B cell (primary cell): ENCODE data around the gene L2HGDH.

ENCODE experiments used
- EZH2 ChIP-seq: IDR thresholded peaks from 2 replicates; pipeline ENCODE4 v1.6.1; 2012; ENCODE audit warnings: borderline replicate concordance, low read depth, mild to moderate bottlenecking, moderate library complexity, low read length; ENCODE audit not compliant: insufficient read depth, poor library complexity, severe bottlenecking
- TF ChIP-seq, protein P1 (sequence below): fragments of 200-600 bp; IDR thresholded peaks from one replicate; pipeline ENCODE4 v1.8.0; 2022; ENCODE audit warnings: antibody characterized with exemption, mild to moderate bottlenecking

DNA sequence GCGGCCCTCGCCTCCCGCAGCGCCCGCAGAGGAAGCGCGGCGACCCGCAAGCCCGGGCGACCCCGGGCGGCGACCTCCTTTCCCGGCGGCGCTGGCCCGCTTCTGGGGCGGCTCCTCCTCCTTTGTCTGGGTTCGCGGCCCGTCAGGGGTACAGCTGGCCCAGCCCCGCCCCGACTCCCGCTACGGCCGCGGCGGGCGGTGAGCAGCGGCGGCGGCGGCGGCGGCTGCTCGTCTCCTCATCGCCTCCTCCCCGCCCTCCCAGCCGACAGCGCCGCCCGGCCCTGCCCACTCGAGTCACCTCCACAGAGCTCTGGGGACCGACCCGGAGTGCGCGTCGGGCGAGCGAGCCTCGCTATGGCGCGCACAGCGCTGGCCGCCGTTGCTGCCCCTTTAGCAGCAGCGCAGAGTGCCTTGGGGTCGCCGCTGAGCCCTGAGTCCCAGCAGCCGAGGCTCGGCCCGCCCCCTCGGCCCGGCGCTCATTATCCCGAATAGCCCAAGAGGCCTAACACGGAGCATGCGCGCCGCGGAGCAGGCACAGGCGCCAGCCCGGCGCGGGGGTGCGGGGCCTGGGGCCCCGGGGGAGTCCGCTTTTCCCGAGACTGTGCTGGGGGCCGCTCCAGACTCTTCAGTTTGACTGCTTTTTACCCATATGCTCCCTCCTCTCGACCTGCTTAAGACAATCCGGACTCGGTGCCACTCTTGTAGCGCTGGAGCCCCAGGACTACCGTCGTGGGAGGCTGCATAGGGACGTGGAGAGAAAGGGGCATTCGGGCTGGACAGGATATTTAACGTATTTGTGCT is 80.4 kb downstream of the L2HGDH start, which contains the start of gene SOS2:
- TF ChIP-seq, protein P1, sequence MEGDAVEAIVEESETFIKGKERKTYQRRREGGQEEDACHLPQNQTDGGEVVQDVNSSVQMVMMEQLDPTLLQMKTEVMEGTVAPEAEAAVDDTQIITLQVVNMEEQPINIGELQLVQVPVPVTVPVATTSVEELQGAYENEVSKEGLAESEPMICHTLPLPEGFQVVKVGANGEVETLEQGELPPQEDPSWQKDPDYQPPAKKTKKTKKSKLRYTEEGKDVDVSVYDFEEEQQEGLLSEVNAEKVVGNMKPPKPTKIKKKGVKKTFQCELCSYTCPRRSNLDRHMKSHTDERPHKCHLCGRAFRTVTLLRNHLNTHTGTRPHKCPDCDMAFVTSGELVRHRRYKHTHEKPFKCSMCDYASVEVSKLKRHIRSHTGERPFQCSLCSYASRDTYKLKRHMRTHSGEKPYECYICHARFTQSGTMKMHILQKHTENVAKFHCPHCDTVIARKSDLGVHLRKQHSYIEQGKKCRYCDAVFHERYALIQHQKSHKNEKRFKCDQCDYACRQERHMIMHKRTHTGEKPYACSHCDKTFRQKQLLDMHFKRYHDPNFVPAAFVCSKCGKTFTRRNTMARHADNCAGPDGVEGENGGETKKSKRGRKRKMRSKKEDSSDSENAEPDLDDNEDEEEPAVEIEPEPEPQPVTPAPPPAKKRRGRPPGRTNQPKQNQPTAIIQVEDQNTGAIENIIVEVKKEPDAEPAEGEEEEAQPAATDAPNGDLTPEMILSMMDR, result no peak
- no peak for TF ChIP-seq EZH2
